Coronary artery (tissue), 2 donors: ENCODE measurements around the gene ZNF512.

ENCODE experiments used
- DNase-seq: peaks from one replicate; pipeline ENCODE4 v3.0.0-alpha.2; 2017; ENCODE audit warnings: low spot score
- H3K27ac ChIP-seq, 2 donors: fragments of 200-600 bp; sonication (generic); one replicate each; pipeline ENCODE4 v1.5.1; 2016 to 2019
- H3K4me3 ChIP-seq: fragments of 200-600 bp; sonication (generic); 2 replicates; pipeline ENCODE4 v1.5.1; 2016; ENCODE audit warnings: mild to moderate bottlenecking, moderate library complexity
- TF ChIP-seq, protein P1 (sequence below): fragments of 200-600 bp; sonication (generic); IDR thresholded peaks from one replicate; pipeline ENCODE4 v1.5.1; 2019; ENCODE audit warnings: antibody characterized with exemption

The ZNF512 gene

DNA sequence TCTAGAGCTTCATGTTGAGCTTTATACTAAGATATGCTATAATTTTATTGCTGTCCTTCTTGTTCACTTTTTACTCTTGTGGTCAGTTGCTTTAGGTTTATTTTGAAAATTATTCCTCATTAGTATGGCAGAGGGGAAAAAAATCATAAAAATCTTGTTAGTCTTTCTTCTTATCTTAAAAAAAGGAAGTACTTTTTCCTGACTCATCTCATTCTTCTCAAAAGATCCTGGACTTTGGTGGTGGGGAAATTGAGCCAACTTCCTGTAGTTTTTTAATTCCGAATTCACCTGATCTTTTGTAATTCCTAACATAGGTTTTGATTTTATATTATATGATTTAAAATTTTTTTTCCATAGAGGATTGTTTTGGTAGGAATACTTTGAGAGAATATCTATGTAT, 84.6 kb downstream of the ZNF512 start:
- no peak overlapping the region for H3K27ac ChIP-seq

DNA sequence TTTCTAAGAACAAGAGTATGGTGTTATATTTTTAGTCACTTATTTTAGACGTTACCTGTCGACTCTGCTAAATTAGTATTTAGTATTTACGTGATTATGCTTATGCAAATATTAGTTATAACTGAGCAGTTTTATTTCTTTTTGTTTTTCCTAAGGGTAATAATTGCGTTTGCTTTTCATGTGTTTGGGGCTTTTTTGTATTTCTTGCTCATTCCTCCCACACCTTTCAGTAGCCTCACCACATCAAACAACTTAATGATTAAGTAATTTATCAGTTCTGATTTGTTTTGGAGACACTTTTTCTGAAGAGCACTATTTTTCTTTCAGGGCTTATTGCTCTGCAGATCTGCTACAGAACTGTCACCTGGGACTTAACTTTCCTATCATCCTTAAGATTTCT, 88.4 kb downstream of the ZNF512 start:
- Histone ChIP-seq H3K27ac (no peak overlapping the region), H3K4me3 (no peak overlapping the region)
- no peak for DNase-seq
- TF ChIP-seq, protein P1, sequence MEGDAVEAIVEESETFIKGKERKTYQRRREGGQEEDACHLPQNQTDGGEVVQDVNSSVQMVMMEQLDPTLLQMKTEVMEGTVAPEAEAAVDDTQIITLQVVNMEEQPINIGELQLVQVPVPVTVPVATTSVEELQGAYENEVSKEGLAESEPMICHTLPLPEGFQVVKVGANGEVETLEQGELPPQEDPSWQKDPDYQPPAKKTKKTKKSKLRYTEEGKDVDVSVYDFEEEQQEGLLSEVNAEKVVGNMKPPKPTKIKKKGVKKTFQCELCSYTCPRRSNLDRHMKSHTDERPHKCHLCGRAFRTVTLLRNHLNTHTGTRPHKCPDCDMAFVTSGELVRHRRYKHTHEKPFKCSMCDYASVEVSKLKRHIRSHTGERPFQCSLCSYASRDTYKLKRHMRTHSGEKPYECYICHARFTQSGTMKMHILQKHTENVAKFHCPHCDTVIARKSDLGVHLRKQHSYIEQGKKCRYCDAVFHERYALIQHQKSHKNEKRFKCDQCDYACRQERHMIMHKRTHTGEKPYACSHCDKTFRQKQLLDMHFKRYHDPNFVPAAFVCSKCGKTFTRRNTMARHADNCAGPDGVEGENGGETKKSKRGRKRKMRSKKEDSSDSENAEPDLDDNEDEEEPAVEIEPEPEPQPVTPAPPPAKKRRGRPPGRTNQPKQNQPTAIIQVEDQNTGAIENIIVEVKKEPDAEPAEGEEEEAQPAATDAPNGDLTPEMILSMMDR: no peak

More for the DNA sequence above, 84.6 kb downstream of the ZNF512 start:
- no peak for DNase-seq
- H3K4me3 ChIP-seq: no peak overlapping the region
- TF ChIP-seq, protein P1: no peak
